Neural progenitor cell (in vitro differentiated cells): ENCODE measurements around the gene NFKBIE.

Source experiments
- EZH2 ChIP-seq: fragments of 200-600 bp; sonication (generic); IDR thresholded peaks from 2 replicates; pipeline ENCODE4 v1.6.1; 2017; ENCODE audit warnings: antibody characterized with exemption, mild to moderate bottlenecking, moderate library complexity
- TF ChIP-seq, protein P1 (sequence below): fragments of 200-600 bp; sonication (generic); IDR thresholded peaks from 2 replicates; pipeline ENCODE4 v1.5.1; 2017; ENCODE audit warnings: antibody characterized with exemption, mild to moderate bottlenecking

DNA sequence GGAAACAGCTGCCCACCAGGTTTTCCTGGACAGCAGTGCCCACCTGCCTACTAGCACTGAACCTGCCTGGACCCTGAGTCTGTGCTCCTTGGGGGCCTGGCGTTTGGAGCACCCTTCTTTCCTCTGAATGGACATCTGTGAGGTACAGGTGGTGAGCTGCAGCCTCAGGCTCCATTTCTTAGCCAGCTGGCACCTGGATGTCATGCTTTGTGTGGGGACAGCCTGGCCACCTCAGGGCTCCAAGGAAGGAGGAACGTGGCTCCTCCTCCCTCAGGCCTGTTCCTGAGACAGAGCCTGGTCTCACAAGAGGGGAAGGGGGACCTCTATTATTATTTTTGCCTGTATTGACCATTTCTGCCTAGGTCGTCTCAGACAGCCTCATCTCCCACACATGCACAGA is 13.0 kb upstream of the NFKBIE start:
- TF ChIP-seq, protein P1, sequence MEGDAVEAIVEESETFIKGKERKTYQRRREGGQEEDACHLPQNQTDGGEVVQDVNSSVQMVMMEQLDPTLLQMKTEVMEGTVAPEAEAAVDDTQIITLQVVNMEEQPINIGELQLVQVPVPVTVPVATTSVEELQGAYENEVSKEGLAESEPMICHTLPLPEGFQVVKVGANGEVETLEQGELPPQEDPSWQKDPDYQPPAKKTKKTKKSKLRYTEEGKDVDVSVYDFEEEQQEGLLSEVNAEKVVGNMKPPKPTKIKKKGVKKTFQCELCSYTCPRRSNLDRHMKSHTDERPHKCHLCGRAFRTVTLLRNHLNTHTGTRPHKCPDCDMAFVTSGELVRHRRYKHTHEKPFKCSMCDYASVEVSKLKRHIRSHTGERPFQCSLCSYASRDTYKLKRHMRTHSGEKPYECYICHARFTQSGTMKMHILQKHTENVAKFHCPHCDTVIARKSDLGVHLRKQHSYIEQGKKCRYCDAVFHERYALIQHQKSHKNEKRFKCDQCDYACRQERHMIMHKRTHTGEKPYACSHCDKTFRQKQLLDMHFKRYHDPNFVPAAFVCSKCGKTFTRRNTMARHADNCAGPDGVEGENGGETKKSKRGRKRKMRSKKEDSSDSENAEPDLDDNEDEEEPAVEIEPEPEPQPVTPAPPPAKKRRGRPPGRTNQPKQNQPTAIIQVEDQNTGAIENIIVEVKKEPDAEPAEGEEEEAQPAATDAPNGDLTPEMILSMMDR: no peak
- no peak for TF ChIP-seq EZH2
